Activated CD4-positive, alpha-beta T cell treated with anti-CD3 and anti-CD28 coated beads for 24 hours (primary cell): ENCODE results near the gene PMEL.

ENCODE experiments used
- DNase-seq, 2 donors: peaks; one replicate each; pipeline ENCODE4 v3.0.0-alpha.2; 2020; ENCODE audit warnings: low read depth in 2 of 2

The PMEL gene

GRCh38 chr12:55942577-55943136 lies 23.2 kb downstream of the PMEL start:
- DNase-seq = no peak

GRCh38 chr12:55942055-55942454 lies 23.8 kb downstream of the PMEL start:
- no peak for DNase-seq

GRCh38 chr12:55940065-55940732 lies 25.6 kb downstream of the PMEL start:
- peak; percentile 74 to 77 for DNase-seq

- no peak for DNase-seq
Observed at GRCh38 chr12:55938826-55939501, 26.9 kb downstream of the PMEL start.

GRCh38 chr12:55937981-55938380 lies 27.9 kb downstream of the PMEL start:
- no peak for DNase-seq

- DNase-seq = peak in 1 of 2 donors; percentile 18
Observed at GRCh38 chr12:55935738-55936151, 30.1 kb downstream of the PMEL start.

GRCh38 chr12:55934773-55935172 lies 31.1 kb downstream of the PMEL start:
- DNase-seq = no peak

GRCh38 chr12:55933799-55934742 lies 31.8 kb downstream of the PMEL start:
- DNase-seq = no peak

- DNase-seq = no peak
Observed at GRCh38 chr12:55933169-55933798, 32.6 kb downstream of the PMEL start.

- DNase-seq = peak in 1 of 2 donors; percentile 38
Observed at GRCh38 chr12:55932551-55932910, 33.3 kb downstream of the PMEL start.

GRCh38 chr12:55931780-55932550 lies 33.9 kb downstream of the PMEL start:
- DNase-seq = peak in 1 of 2 donors; percentile 15

- no peak for DNase-seq
Observed at GRCh38 chr12:55931317-55931779, 34.5 kb downstream of the PMEL start.

GRCh38 chr12:55930771-55931316 lies 35.0 kb downstream of the PMEL start, which contains the start of gene DGKA:
Gene DGKA (plus strand): TSS chr12:55931162. CDS start chr12:55936504, 5,342 bp downstream.
- peak; percentile 67 to 78 for DNase-seq

- DNase-seq = peak; percentile 68 to 76
Observed at GRCh38 chr12:55929306-55929791, 36.5 kb downstream of the PMEL start.

- DNase-seq = peak in 1 of 2 donors; percentile 57
Observed at GRCh38 chr12:55927588-55928502, 38.0 kb downstream of the PMEL start, which contains the start of gene PYM1. Gene PYM1 (minus strand): TSS chr12:55927894. CDS start chr12:55927761, 133 bp downstream.

GRCh38 chr12:55926738-55927587 lies 38.9 kb downstream of the PMEL start:
- peak; percentile 85 to 86 for DNase-seq

GRCh38 chr12:55925870-55926737 lies 39.7 kb downstream of the PMEL start:
- no peak for DNase-seq
